ENCODE data around the gene AP3S1.
"Not testable (repeated sequence)": the region's sequence is repeated elsewhere in the genome, so short reads cannot be mapped to it uniquely, and the experiment has no call there.

- TF ChIP-seq CTCF, POLR2A (IDR thresholded peaks at IDR 0.05): not testable (repeated sequence)
Measured at GRCh38 chr5:115885208-115885607, 43.5 kb downstream of the AP3S1 start.
